HCT116 (cell line): ENCODE data around the gene SMYD3. TPM values are rescaled to one million over a fixed set of nuclear protein-coding genes. Genes with fewer than 3 reads are reported as not detected.
"Not testable (repeated sequence)": the region's sequence is repeated elsewhere in the genome, so short reads cannot be mapped to it uniquely, and the experiment has no call there.

Experiments
- ATAC-seq: fragments of 200-7000 bp; cut with Tn5 transposase; 2 replicates; pipeline ENCODE4 v1.9.1; 2020; ENCODE audit warnings: mild to moderate bottlenecking, moderate library complexity
- BruUV-seq: library from RNA; stranded (reverse); fragments of 400-500 nt; replicated peaks from 2 replicates; lab custom pipeline; 2021; lab: Mats Ljungman, UMichigan
- CTCF ChIA-PET: fragments of 300-600 bp; sonication (Branson Sonifier 250); formaldehyde crosslinking; loops from one replicate; lab custom pipeline; 2021; ENCODE audit warnings: antibody characterized with exemption; lab: Charles Lee
- POLR2A ChIA-PET: fragments of 300-600, 350-600 bp; sonication (Branson Sonifier 250); formaldehyde crosslinking; loops from one replicate; lab custom pipeline; 2021; ENCODE audit warnings: antibody characterized with exemption; lab: Charles Lee
- RAD21 ChIA-PET, 2 experiments: fragments of 300-600 bp; sonication (Branson Sonifier 250); formaldehyde crosslinking; loops; one replicate each; lab custom pipeline; 2023; ENCODE audit warnings: low total read pairs in 2 of 2; ENCODE audit not compliant: uncharacterized antibody in 2 of 2, unreplicated experiment in 2 of 2, low non-redundant PET in 1 of 2; lab: Charles Lee
- DNase-seq: peaks from one replicate; pipeline ENCODE4 v3.0.0-alpha.2; 2010; ENCODE audit warnings: low read depth, low spot score
- H2AFZ ChIP-seq: fragments of 200-600 bp; shearing (Covaris generic), sonication (generic); 2 replicates; pipeline ENCODE4 v1.6.1; 2017; ENCODE audit warnings: low read depth, mixed run types, mixed read lengths, antibody characterized with exemption, low read length; ENCODE audit not compliant: poor library complexity, severe bottlenecking
- H3K27ac ChIP-seq: 2 replicates; pipeline ENCODE4 v1.5.1; 2012; ENCODE audit warnings: low read depth, low read length
- H3K27me3 ChIP-seq: fragments of 200-600 bp; sonication (generic); 2 replicates; pipeline ENCODE4 v1.6.1; 2016; ENCODE audit warnings: mixed run types, low read length, mixed read lengths; ENCODE audit not compliant: insufficient read depth
- H3K36me3 ChIP-seq, 2 experiments: fragments of 200-500 bp in 1 of 2; fragments of 200-600 bp in 1 of 2; sonication (Bioruptor generic) in 1 of 2; sonication (generic) in 1 of 2; 2 replicates each; pipeline versions ENCODE4 v1.5.1 to v1.6.1; 2014 to 2016; ENCODE audit warnings: low read length in 2 of 2, inconsistent platforms in 1 of 2, mixed read lengths in 1 of 2, mixed run types in 1 of 2; ENCODE audit not compliant: insufficient read depth in 2 of 2, control insufficient read depth in 1 of 2
- H3K4me1 ChIP-seq, 2 experiments: fragments of 200-600 bp in 1 of 2; sonication (generic) in 1 of 2; 2 replicates each; pipeline versions ENCODE4 v1.5.1 to v1.6.1; 2012 to 2017; ENCODE audit warnings: low read length in 2 of 2, inconsistent platforms in 1 of 2, mild to moderate bottlenecking in 1 of 2, mixed read lengths in 1 of 2, mixed run types in 1 of 2, moderate library complexity in 1 of 2; ENCODE audit not compliant: insufficient read depth in 2 of 2, control insufficient read depth in 1 of 2
- H3K4me2 ChIP-seq: fragments of 200-600 bp; sonication (generic); 2 replicates; pipeline ENCODE4 v1.6.1; 2017; ENCODE audit warnings: mixed run types, low read length, mixed read lengths
- H3K4me3 ChIP-seq, 2 experiments: fragments of 200-600 bp in 1 of 2; sonication (generic) in 1 of 2; replicated peaks in 1 of 2; 2 replicates each; pipeline ENCODE4 v1.5.1; 2011 to 2016; ENCODE audit warnings: low read length in 2 of 2, control low read depth in 1 of 2, low read depth in 1 of 2, mild to moderate bottlenecking in 1 of 2, mixed read lengths in 1 of 2, mixed run types in 1 of 2
- H3K79me2 ChIP-seq: fragments of 200-600 bp; sonication (generic); 2 replicates; pipeline ENCODE4 v1.6.1; 2017; ENCODE audit warnings: mild to moderate bottlenecking, mixed run types, low read length, moderate library complexity, mixed read lengths; ENCODE audit not compliant: insufficient read depth
- H3K9ac ChIP-seq: fragments of 200-600 bp; sonication (generic); 2 replicates; pipeline ENCODE4 v1.6.1; 2016; ENCODE audit warnings: low read length, mixed read lengths
- H3K9me2 ChIP-seq: fragments of 200-600 bp; sonication (generic), shearing (Covaris generic); 2 replicates; pipeline ENCODE4 v1.6.1; 2017; ENCODE audit warnings: mixed run types, mild to moderate bottlenecking, moderate library complexity; ENCODE audit not compliant: insufficient read depth
- H3K9me3 ChIP-seq, 2 experiments: fragments of 200-500 bp in 1 of 2; fragments of 200-600 bp in 1 of 2; sonication (Bioruptor generic) in 1 of 2; sonication (generic) in 1 of 2; 2 replicates each; pipeline ENCODE4 v1.6.1; 2014 to 2017; ENCODE audit warnings: low read length in 2 of 2, mixed read lengths in 2 of 2, inconsistent platforms in 1 of 2, low read depth in 1 of 2, mild to moderate bottlenecking in 1 of 2, mixed run types in 1 of 2, moderate library complexity in 1 of 2; ENCODE audit not compliant: control insufficient read depth in 1 of 2, insufficient read depth in 1 of 2
- H4K20me1 ChIP-seq: fragments of 200-600 bp; sonication (generic), shearing (Covaris generic); 2 replicates; pipeline ENCODE4 v1.6.1; 2017; ENCODE audit warnings: mixed run types, mild to moderate bottlenecking, moderate library complexity; ENCODE audit not compliant: insufficient read depth
- CBX3 ChIP-seq: IDR thresholded peaks from 2 replicates; pipeline ENCODE4 v1.6.1; 2012; ENCODE audit warnings: low read depth
- intact Hi-C: fragments of 100-400 bp; cut with micrococcal nuclease; formaldehyde crosslinking; loops from 2 replicates; pipeline ENCODE4 v1.10.0; 2022
- total RNA-seq: library from RNA; stranded (reverse); gene quantifications from one replicate; pipeline ENCODE4 v1.2.1, GENCODE V29; 2021; ENCODE audit not compliant: unreplicated experiment

Gene SMYD3
- total RNA-seq, 1 experiment from 2014 or later = 33.6 TPM

GRCh38 chr1:246072456-246072955, 434.6 kb downstream of the SMYD3 start:
- DNase-seq (no peak), ATAC-seq (no peak)
- intact Hi-C loops = no loop called here
- Histone ChIP-seq H3K4me1 (no peaks in the 10 kb centered on the region), H3K36me3 (no peaks in the 10 kb centered on the region), H3K9ac (no peak overlapping the region), H3K4me2 (no peak overlapping the region), H2AFZ (no peak overlapping the region), H4K20me1 (no peaks in the 10 kb centered on the region), H3K79me2 (no peaks in the 10 kb centered on the region), H3K27me3 (no peaks in the 10 kb centered on the region), H3K9me3 (no peaks in the 10 kb centered on the region), H3K4me3 (no peak overlapping the region), H3K27ac (no peak overlapping the region), H3K9me2 (no peaks in the 10 kb centered on the region)
- ChIA-PET CTCF (no interaction called here), RAD21 (no interaction called here), POLR2A (no interaction called here)
- no peak for TF ChIP-seq CBX3
- no TSS peak for BruUV-seq

DNA sequence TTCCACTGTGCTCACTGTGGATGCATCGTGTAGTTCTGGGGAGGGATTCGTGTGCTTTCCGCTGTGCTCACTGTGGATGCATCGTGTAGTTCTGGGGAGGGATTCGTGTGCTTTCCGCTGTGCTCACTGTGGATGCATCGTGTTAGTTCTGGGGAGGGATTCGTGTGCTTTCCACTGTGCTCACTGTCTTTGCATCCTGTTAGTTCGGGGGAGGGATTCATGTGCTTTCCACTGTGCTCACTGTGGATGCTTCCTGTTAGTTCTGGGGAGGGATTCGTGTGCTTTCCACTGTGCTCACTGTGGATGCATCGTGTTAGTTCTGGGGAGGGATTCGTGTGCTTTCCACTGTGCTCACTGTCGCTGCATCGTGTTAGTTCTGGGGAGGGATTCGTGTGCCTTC, 435.1 kb downstream of the SMYD3 start:
- RAD21 ChIA-PET, H3K27ac ChIP-seq, H3K9me2 ChIP-seq, H3K9me3 ChIP-seq, BruUV-seq, H4K20me1 ChIP-seq, H2AFZ ChIP-seq, DNase-seq, intact Hi-C loops, H3K9ac ChIP-seq, H3K4me3 ChIP-seq, ATAC-seq, H3K4me1 ChIP-seq, H3K79me2 ChIP-seq, CTCF ChIA-PET, H3K36me3 ChIP-seq, H3K4me2 ChIP-seq, POLR2A ChIA-PET, H3K27me3 ChIP-seq: not testable (repeated sequence)

- H4K20me1 ChIP-seq, BruUV-seq, H3K79me2 ChIP-seq, CTCF ChIA-PET, POLR2A ChIA-PET, H3K4me3 ChIP-seq, RAD21 ChIA-PET, H3K36me3 ChIP-seq, H3K9me3 ChIP-seq, H3K9me2 ChIP-seq, H3K27ac ChIP-seq, H3K9ac ChIP-seq, ATAC-seq, H3K4me1 ChIP-seq, DNase-seq, intact Hi-C loops, H3K27me3 ChIP-seq, H2AFZ ChIP-seq, H3K4me2 ChIP-seq: not testable (repeated sequence)
These were observed 435.5 kb downstream of the SMYD3 start for GRCh38 chr1:246071561-246071960.
